CD4-positive, alpha-beta T cell (primary cell): Measurements from ENCODE around the gene ASB7. TPM values are rescaled to one million over a fixed set of nuclear protein-coding genes. Genes with fewer than 3 reads are reported as not detected.

Source experiments
- ATAC-seq: fragments of 200-7000 bp; cut with Tn5 transposase; one replicate; pipeline ENCODE4 v1.10.0; 2022; ENCODE audit warnings: mild to moderate bottlenecking; ENCODE audit not compliant: poor library complexity
- CTCF ChIA-PET: fragments of 350-600 bp; sonication (Branson Sonifier 250); formaldehyde crosslinking; loops from one replicate; lab custom pipeline; 2021; ENCODE audit warnings: antibody characterized with exemption, inconsistent platforms; lab: Charles Lee
- POLR2A ChIA-PET: fragments of 350-600 bp; sonication (Branson Sonifier 250); formaldehyde crosslinking; loops from one replicate; lab custom pipeline; 2021; ENCODE audit warnings: antibody characterized with exemption, inconsistent platforms; lab: Charles Lee
- DNase-seq, 14 experiments: peaks; one replicate each; pipeline ENCODE4 v3.0.0-alpha.2; 2013 to 2020; ENCODE audit warnings: mixed read lengths in 2 of 14
- H3K27ac ChIP-seq, 2 donors: one replicate each; pipeline versions ENCODE4 v1.5.1 to v1.7.0; 2013; ENCODE audit warnings: low read length in 2 of 2, low read depth in 1 of 2, mild to moderate bottlenecking in 1 of 2
- H3K27me3 ChIP-seq, 2 experiments: 1 replicate in 1 of 2; 2 replicates in 1 of 2; pipeline versions ENCODE4 v1.6.1 to v1.7.0; 2013; ENCODE audit warnings: low read length in 2 of 2, control low read depth in 1 of 2, mild to moderate bottlenecking in 1 of 2, moderate library complexity in 1 of 2; ENCODE audit not compliant: insufficient read depth in 2 of 2, control insufficient read depth in 1 of 2
- H3K36me3 ChIP-seq: one replicate; pipeline ENCODE4 v1.6.1; 2013; ENCODE audit warnings: low read length, control low read depth; ENCODE audit not compliant: insufficient read depth
- H3K4me1 ChIP-seq: one replicate; pipeline ENCODE4 v1.6.1; 2013; ENCODE audit warnings: low read length, control low read depth; ENCODE audit not compliant: insufficient read depth
- H3K4me3 ChIP-seq: one replicate; pipeline ENCODE4 v1.5.1; 2013; ENCODE audit warnings: mild to moderate bottlenecking, low read length, moderate library complexity
- H3K9me3 ChIP-seq, 2 experiments: 1 replicate in 1 of 2; 2 replicates in 1 of 2; pipeline versions ENCODE4 v1.6.1 to v1.7.0; 2013; ENCODE audit warnings: low read length in 2 of 2, mild to moderate bottlenecking in 2 of 2, control low read depth in 1 of 2, moderate library complexity in 1 of 2; ENCODE audit not compliant: control insufficient read depth in 1 of 2, insufficient read depth in 1 of 2
- H3K27ac Mint-ChIP-seq: one replicate; pipeline ENCODE4 v1.8.0; 2020; ENCODE audit warnings: mixed read lengths
- H3K27me3 Mint-ChIP-seq: one replicate; pipeline ENCODE4 v1.8.0; 2021; ENCODE audit warnings: mixed read lengths
- H3K36me3 Mint-ChIP-seq: one replicate; pipeline ENCODE4 v1.8.0; 2021; ENCODE audit warnings: low read depth, mixed read lengths
- H3K4me1 Mint-ChIP-seq: one replicate; pipeline ENCODE4 v1.8.0; 2021; ENCODE audit warnings: low read depth, mixed read lengths
- H3K4me3 Mint-ChIP-seq: one replicate; pipeline ENCODE4 v1.8.0; 2020; ENCODE audit warnings: mild to moderate bottlenecking, mixed read lengths
- H3K9me3 Mint-ChIP-seq: one replicate; pipeline ENCODE4 v1.8.0; 2020; ENCODE audit warnings: mixed read lengths
- CTCF ChIP-seq: fragments of 200-600 bp; IDR thresholded peaks from one replicate; pipeline ENCODE4 v1.8.0; 2022; ENCODE audit warnings: antibody characterized with exemption, mild to moderate bottlenecking
- intact Hi-C, 2 experiments: fragments of 100-400 bp; cut with DNase I in 1 of 2; cut with micrococcal nuclease in 1 of 2; formaldehyde crosslinking; loops; one replicate each; pipeline versions ENCODE4 v1.15.1 to v1.9.0; 2023 to 2025; cut with DNase I, micrococcal nuclease
- total RNA-seq, 174 experiments: library from RNA in 2 of 174; stranded (reverse) in 2 of 174; gene quantifications; one replicate each; pipeline ENCODE4 v1.2.3 and lab custom pipeline; 2021 to 2026

The ASB7 gene
- total RNA-seq, 2 experiments from 2014 or later, result 14.9 to 16.7 TPM

- Mint-ChIP-seq H3K4me3 (no peak overlapping the region), H3K4me1 (no peaks in the 10 kb centered on the region), H3K9me3 (no peaks in the 10 kb centered on the region), H3K27me3 (peaks cover 5% of the 10 kb centered on the region), H3K36me3 (no peaks in the 10 kb centered on the region), H3K27ac (no peak overlapping the region)
- intact Hi-C loops, result no loop called here
- ChIA-PET CTCF (no interaction called here), POLR2A (no interaction called here)
- Histone ChIP-seq H3K4me3 (no peak overlapping the region), H3K4me1 (no peaks in the 10 kb centered on the region), H3K36me3 (no peaks in the 10 kb centered on the region), H3K9me3 (no peaks in the 10 kb centered on the region), H3K27me3 (peaks cover 0 to 7% of the 10 kb centered on the region in 2 experiments), H3K27ac (no peak overlapping the region)
- no peak for DNase-seq
- ATAC-seq, result no peak
- TF ChIP-seq CTCF, result no peak
Measured at GRCh38 chr15:100688549-100689120, 86.2 kb downstream of the ASB7 start.

GRCh38 chr15:100689131-100689899, 86.9 kb downstream of the ASB7 start:
- Mint-ChIP-seq H3K9me3 (no peaks in the 10 kb centered on the region), H3K4me3 (no peak overlapping the region), H3K36me3 (no peaks in the 10 kb centered on the region), H3K27ac (no peak overlapping the region), H3K4me1 (no peaks in the 10 kb centered on the region), H3K27me3 (peaks cover 10% of the 10 kb centered on the region)
- Histone ChIP-seq H3K4me3 (no peak overlapping the region), H3K27ac (no peak overlapping the region), H3K36me3 (no peaks in the 10 kb centered on the region), H3K27me3 (peaks cover 0 to 7% of the 10 kb centered on the region in 2 experiments), H3K9me3 (no peaks in the 10 kb centered on the region), H3K4me1 (no peaks in the 10 kb centered on the region)
- CTCF ChIA-PET, result no interaction called here
- no peak for TF ChIP-seq CTCF
- DNase-seq (no peak), ATAC-seq (no peak)
- intact Hi-C loops, result no loop called here
- POLR2A ChIA-PET, result no interaction called here

GRCh38 chr15:100690032-100690794, 87.8 kb downstream of the ASB7 start:
- Mint-ChIP-seq H3K27me3 (peaks cover 12% of the 10 kb centered on the region), H3K4me3 (no peak overlapping the region), H3K9me3 (no peaks in the 10 kb centered on the region), H3K27ac (no peak overlapping the region), H3K4me1 (no peaks in the 10 kb centered on the region), H3K36me3 (no peaks in the 10 kb centered on the region)
- Histone ChIP-seq H3K27ac (no peak overlapping the region), H3K27me3 (peaks cover 0 to 6% of the 10 kb centered on the region in 2 experiments), H3K9me3 (no peaks in the 10 kb centered on the region), H3K36me3 (no peaks in the 10 kb centered on the region), H3K4me1 (no peaks in the 10 kb centered on the region), H3K4me3 (no peak overlapping the region)
- TF ChIP-seq CTCF, result no peak
- no peak for ATAC-seq
- intact Hi-C loops, result no loop called here
- CTCF ChIA-PET, result no interaction called here
- DNase-seq, result no peak
- POLR2A ChIA-PET, result no interaction called here
